ENCODE measurements around the gene BANP.

DNA sequence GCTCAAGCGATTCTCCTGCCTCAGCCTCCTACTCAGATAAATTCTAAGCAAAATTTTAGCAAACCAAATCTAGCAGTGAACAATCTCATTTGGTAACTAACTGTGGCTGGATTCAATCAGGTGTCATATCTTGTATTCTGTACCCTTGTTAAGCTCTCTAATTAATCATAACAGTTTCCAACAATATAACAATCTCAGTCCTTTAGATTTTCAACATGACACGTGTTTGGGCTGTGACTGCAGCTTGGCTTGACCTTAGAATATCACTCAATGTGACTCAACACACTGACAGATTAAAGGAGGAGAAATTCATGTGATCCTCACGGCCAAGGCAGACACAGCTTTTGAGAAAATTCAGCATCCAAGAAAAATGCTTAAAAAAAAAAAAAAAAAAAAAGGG, 133.6 kb downstream of the BANP start:
- TF ChIP-seq, protein P1, sequence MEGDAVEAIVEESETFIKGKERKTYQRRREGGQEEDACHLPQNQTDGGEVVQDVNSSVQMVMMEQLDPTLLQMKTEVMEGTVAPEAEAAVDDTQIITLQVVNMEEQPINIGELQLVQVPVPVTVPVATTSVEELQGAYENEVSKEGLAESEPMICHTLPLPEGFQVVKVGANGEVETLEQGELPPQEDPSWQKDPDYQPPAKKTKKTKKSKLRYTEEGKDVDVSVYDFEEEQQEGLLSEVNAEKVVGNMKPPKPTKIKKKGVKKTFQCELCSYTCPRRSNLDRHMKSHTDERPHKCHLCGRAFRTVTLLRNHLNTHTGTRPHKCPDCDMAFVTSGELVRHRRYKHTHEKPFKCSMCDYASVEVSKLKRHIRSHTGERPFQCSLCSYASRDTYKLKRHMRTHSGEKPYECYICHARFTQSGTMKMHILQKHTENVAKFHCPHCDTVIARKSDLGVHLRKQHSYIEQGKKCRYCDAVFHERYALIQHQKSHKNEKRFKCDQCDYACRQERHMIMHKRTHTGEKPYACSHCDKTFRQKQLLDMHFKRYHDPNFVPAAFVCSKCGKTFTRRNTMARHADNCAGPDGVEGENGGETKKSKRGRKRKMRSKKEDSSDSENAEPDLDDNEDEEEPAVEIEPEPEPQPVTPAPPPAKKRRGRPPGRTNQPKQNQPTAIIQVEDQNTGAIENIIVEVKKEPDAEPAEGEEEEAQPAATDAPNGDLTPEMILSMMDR (conservative IDR thresholded peaks at IDR 0.05), result no peak
- TF ChIP-seq ZFX (IDR thresholded peaks at IDR 0.05), result no peak

Data from C4-2B (cell line).